Testis (tissue), 3 donors: Measurements from ENCODE around the gene RPS6KA6. TPM values are rescaled to one million over a fixed set of nuclear protein-coding genes. Genes with fewer than 3 reads are reported as not detected.

ENCODE experiments used
- DNase-seq: peaks from one replicate; pipeline ENCODE4 v3.0.0-alpha.2; 2019
- H3K27ac ChIP-seq, 2 donors: fragments of 200-600 bp; sonication (generic); one replicate each; pipeline ENCODE4 v1.5.1; 2019
- H3K27me3 ChIP-seq: fragments of 200-600 bp; sonication (generic); one replicate; pipeline ENCODE4 v1.5.1; 2019
- H3K36me3 ChIP-seq: fragments of 200-600 bp; sonication (generic); one replicate; pipeline ENCODE4 v1.5.1; 2017; ENCODE audit warnings: low read depth; ENCODE audit errors: missing control alignments
- H3K4me1 ChIP-seq: fragments of 200-600 bp; sonication (generic); one replicate; pipeline ENCODE4 v1.5.1; 2019
- H3K4me3 ChIP-seq, 2 donors: fragments of 200-600 bp; sonication (generic); one replicate each; pipeline ENCODE4 v1.5.1; 2017 to 2019
- H3K9me3 ChIP-seq: fragments of 200-600 bp; sonication (generic); one replicate; pipeline ENCODE4 v1.5.1; 2017
- POLR2A ChIP-seq: fragments of 450-650 bp; IDR thresholded peaks from one replicate; pipeline ENCODE4 v1.6.1; 2017; ENCODE audit warnings: antibody characterized with exemption, mild to moderate bottlenecking, moderate library complexity
- WGBS, 2 donors: methylation state at CpG; one replicate each; pipeline ENCODE4 v1.1.5; 2018; 5-methylcytosine and 5-hydroxymethylcytosine counted together
- intact Hi-C: fragments of 100-400 bp; cut with DNase I; formaldehyde crosslinking; loops from one replicate; pipeline ENCODE4 v1.15.1; 2023; ENCODE audit warnings: low total_unique reads
- polyA plus RNA-seq: library from polyadenylated mRNA; stranded (reverse); fragments of 350-450 nt; fragmentation: Illumina TruSeq; extraction: RNeasy Lipid Tissue Mini Kit (QIAGEN cat#74804); gene quantifications from one replicate; pipeline ENCODE4 v1.2.3, GENCODE V29; 2014; ENCODE audit warnings: low read depth, low replicate concordance; ENCODE audit not compliant: insufficient read depth
- total RNA-seq, 2 donors: library from RNA; depleted of rRNA; stranded (reverse); fragments of >200 nt; gene quantifications; one replicate each; pipeline ENCODE4 v1.2.3, GENCODE V29; 2016
- TF ChIP-seq, protein P1 (sequence below), 3 experiments: fragments of 450-650 bp in 2 of 3; fragments of 200-600 bp in 1 of 3; sonication (generic) in 1 of 3; IDR thresholded peaks; one replicate each; pipeline ENCODE4 v1.5.1; 2016 to 2019; ENCODE audit warnings: antibody characterized with exemption in 3 of 3, mild to moderate bottlenecking in 2 of 3, moderate library complexity in 1 of 3

Gene RPS6KA6
- total and polyA plus RNA-seq, 3 donors from 2014 or later, result 3.2 to 5.7 (median 3.8) TPM

DNA sequence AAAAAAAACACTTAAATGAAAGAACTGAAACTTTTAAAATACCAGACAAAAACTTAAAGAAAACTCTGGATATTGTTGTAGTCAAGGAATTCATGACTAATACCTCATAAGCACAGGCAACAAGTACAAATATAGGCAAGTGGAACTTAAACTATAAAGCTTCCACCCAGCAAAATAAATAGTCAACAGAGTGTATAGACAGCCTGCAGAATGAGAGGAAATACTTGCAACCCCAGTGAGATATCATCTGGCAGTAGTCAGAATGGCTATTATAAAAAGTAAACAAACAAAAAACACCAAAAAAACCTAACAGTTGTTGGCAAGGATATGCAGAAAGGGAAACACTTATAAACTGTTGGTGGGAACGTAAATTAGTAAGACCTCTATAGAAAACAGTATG is 9.6 kb upstream of the RPS6KA6 start:
- TF ChIP-seq POLR2A, result no peak
- TF ChIP-seq, protein P1, sequence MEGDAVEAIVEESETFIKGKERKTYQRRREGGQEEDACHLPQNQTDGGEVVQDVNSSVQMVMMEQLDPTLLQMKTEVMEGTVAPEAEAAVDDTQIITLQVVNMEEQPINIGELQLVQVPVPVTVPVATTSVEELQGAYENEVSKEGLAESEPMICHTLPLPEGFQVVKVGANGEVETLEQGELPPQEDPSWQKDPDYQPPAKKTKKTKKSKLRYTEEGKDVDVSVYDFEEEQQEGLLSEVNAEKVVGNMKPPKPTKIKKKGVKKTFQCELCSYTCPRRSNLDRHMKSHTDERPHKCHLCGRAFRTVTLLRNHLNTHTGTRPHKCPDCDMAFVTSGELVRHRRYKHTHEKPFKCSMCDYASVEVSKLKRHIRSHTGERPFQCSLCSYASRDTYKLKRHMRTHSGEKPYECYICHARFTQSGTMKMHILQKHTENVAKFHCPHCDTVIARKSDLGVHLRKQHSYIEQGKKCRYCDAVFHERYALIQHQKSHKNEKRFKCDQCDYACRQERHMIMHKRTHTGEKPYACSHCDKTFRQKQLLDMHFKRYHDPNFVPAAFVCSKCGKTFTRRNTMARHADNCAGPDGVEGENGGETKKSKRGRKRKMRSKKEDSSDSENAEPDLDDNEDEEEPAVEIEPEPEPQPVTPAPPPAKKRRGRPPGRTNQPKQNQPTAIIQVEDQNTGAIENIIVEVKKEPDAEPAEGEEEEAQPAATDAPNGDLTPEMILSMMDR (IDR thresholded peaks at IDR 0.05), result no peak
- H3K9me3 ChIP-seq, result no peaks in the 10 kb centered on the region
- no peaks in the 10 kb centered on the region for H3K4me1 ChIP-seq
- no peaks in the 10 kb centered on the region for H3K36me3 ChIP-seq
- intact Hi-C loops, result no loop called here
- H3K27ac ChIP-seq, result no peak overlapping the region
- H3K4me3 ChIP-seq, result no peak overlapping the region
- WGBS, 2 donors, result 57 to 61% methylated on average over 1 of the region's 1 CpG
- no peaks in the 10 kb centered on the region for H3K27me3 ChIP-seq
- DNase-seq, result no peak

GRCh38 chrX:84192006-84192405 is 4.0 kb upstream of the RPS6KA6 start:
- Histone ChIP-seq H3K27me3 (no peaks in the 10 kb centered on the region), H3K36me3 (no peaks in the 10 kb centered on the region), H3K4me3 (no peak overlapping the region), H3K9me3 (no peaks in the 10 kb centered on the region), H3K4me1 (no peaks in the 10 kb centered on the region), H3K27ac (no peak overlapping the region)
- DNase-seq, result no peak
- TF ChIP-seq, protein P1 (IDR thresholded peaks at IDR 0.05), result no peak
- no peak for TF ChIP-seq POLR2A
- WGBS, 2 donors, result 86 to 93% methylated on average over 1 of the region's 1 CpG
- intact Hi-C loops, result no loop called here

- no peaks in the 10 kb centered on the region for H3K9me3 ChIP-seq
- WGBS, 2 donors, result 24 to 33% methylated on average over 6 of the region's 6 CpGs
- H3K36me3 ChIP-seq, result no peaks in the 10 kb centered on the region
- no peaks in the 10 kb centered on the region for H3K4me1 ChIP-seq
- H3K27ac ChIP-seq, result no peak overlapping the region
- no peak for TF ChIP-seq POLR2A
- TF ChIP-seq, protein P1 (IDR thresholded peaks at IDR 0.05), result no peak
- H3K4me3 ChIP-seq, result no peak overlapping the region
- H3K27me3 ChIP-seq, result no peaks in the 10 kb centered on the region
- intact Hi-C loops, result no loop called here
- DNase-seq, result no peak
These were observed 1.1 kb upstream of the RPS6KA6 start for GRCh38 chrX:84189125-84189524.

DNA sequence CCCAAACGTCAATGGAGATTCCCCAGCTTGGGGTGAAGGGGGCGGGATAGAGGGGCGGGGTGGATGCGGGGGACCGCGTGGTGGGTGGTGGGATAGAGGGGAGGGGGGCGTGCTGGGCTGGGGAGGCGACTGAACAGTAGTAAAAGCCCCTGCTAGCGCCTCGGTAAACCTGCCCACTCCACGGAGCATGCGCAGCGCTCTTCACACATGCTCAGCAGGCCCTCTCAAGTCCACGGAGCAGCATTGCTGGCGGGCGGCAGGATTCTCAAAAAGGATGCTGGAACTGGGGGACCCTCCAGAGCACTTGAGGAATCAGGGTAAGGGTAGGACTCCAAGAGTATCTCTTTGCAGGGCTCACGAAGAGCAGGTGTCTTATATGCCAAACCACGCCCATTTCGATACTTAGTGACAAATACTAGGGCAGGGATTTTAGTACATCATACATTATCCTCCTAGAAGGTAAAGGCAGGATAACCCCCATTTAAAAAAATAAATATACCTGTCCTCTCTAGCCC is 378 bp upstream of the RPS6KA6 start:
- Histone ChIP-seq H3K4me1 (no peaks in the 10 kb centered on the region), H3K27ac (peak overlapping the region; percentile 69 to 72), H3K36me3 (no peaks in the 10 kb centered on the region), H3K4me3 (peak overlapping the region; percentile 57 to 71), H3K27me3 (no peaks in the 10 kb centered on the region), H3K9me3 (no peaks in the 10 kb centered on the region)
- no peak for TF ChIP-seq POLR2A
- TF ChIP-seq, protein P1 (IDR thresholded peaks at IDR 0.05), result no peak
- intact Hi-C loops, result no loop called here
- 3 to 6% methylated on average over 3 to 12 of the region's 19 CpGs for WGBS, 2 donors
- peak; percentile 80 for DNase-seq
